H1 (cell line): ENCODE data around the gene SENP7. TPM values are rescaled to one million over a fixed set of nuclear protein-coding genes. Genes with fewer than 3 reads are reported as not detected.

Experiments used
- RBBP5 ChIP-seq: IDR thresholded peaks from 2 replicates; pipeline ENCODE4 v1.7.1; 2012; ENCODE audit warnings: low read depth, mild to moderate bottlenecking, inconsistent platforms, low read length, moderate library complexity, borderline replicate concordance
- SP4 ChIP-seq: IDR thresholded peaks from 2 replicates; pipeline ENCODE4 v1.6.1; 2012; ENCODE audit warnings: low read length, inconsistent platforms
- SUZ12 ChIP-seq: fragments of 200-600 bp; sonication (generic); IDR thresholded peaks from 2 replicates; pipeline ENCODE4 v1.6.1; 2012; ENCODE audit warnings: mild to moderate bottlenecking, inconsistent platforms, low read length, moderate library complexity, mixed read lengths
- polyA plus RNA-seq, 7 experiments: library from polyadenylated mRNA; depleted of rRNA in 3 of 7; stranded (reverse) in 5 of 7; unstranded in 2 of 7; fragments of >200 nt in 5 of 7; fragments of 200-250 nt in 2 of 7; gene quantifications; 1 replicate in 5 of 7; 2 replicates in 1 of 7; 4 replicates in 1 of 7; pipeline versions ENCODE4 v1.2.1 to v1.2.3, GENCODE V29; 2011 to 2013; ENCODE audit warnings: missing spikeins in 2 of 7, mixed read lengths in 2 of 7
- total RNA-seq: library from RNA; stranded (reverse); fragmentation: NEBNext Ultra II Directional; extraction: Animal tissue kit (Norgen Biotek cat#: 25700); gene quantifications from 2 replicates; pipeline ENCODE4 v1.2.1, GENCODE V29; 2021

Gene SENP7
- total and polyA plus RNA-seq, 2 of the 8 experiments (the other 6 are each of a cell fraction or from before 2014, with no cell fraction given): 2.8 to 7.8 TPM

- TF ChIP-seq SUZ12 (no peak), RBBP5 (no peak), SP4 (no peak)
- TF ChIP-seq, all 59 proteins: peak for 0
These were observed 135.2 kb downstream of the SENP7 start (continued) for GRCh38 chr3:101377796-101378195.
